Activated naive CD4-positive, alpha-beta T cell treated with anti-CD3 and anti-CD28 coated beads, Interleukin-2, amount 50 U/mL, for 72 hours (primary cell): ENCODE data around the gene OPCML. TPM values are rescaled to one million over a fixed set of nuclear protein-coding genes. Genes with fewer than 3 reads are reported as not detected.

Source experiments
- ATAC-seq, 2 donors: fragments of 150-1000 bp; cut with Tn5 transposase; 2 replicates each; pipeline ENCODE4 v1.10.0; 2021; ENCODE audit warnings: mild to moderate bottlenecking in 2 of 2, moderate library complexity in 2 of 2
- DNase-seq, 2 donors: peaks; one replicate each; pipeline ENCODE4 v3.0.0; 2021 to 2022; ENCODE audit warnings: low spot score in 2 of 2
- H3K27ac Mint-ChIP-seq, 2 donors: one replicate each; pipeline ENCODE4 v1.8.0; 2022; ENCODE audit warnings: mild to moderate bottlenecking in 2 of 2, mixed read lengths in 2 of 2
- H3K36me3 Mint-ChIP-seq, 2 donors: one replicate each; pipeline ENCODE4 v1.8.0; 2022; ENCODE audit warnings: mixed read lengths in 2 of 2
- H3K9me3 Mint-ChIP-seq, 2 donors: one replicate each; pipeline ENCODE4 v1.8.0; 2022; ENCODE audit warnings: mixed read lengths in 2 of 2
- total RNA-seq, 2 donors: library from RNA; stranded (reverse); gene quantifications; one replicate each; pipeline ENCODE4 v1.2.3, GENCODE V29; 2022

The OPCML gene
- total RNA-seq, 2 donors from 2014 or later: not detected

DNA sequence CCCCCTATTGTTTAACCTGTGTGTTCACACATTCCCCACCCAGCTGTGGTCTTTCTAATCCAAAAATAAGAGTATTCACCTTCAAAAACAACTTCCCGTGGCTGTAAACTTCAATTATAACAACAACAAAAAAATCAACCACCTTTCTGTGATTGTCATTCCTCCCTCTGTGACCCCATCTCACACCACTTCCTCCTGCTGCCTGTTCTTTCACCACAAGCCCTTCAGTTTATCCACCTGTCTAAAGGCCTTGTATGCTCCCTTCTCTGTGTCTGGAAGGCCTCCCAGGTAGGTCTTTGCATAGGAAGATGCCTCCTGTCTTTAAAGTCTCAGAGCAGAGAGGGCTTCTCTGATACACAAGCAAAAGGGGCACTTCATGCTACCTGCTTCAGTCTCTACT lies 707.7 kb downstream of the OPCML start:
- ATAC-seq (no peak), DNase-seq (no peak)
- Mint-ChIP-seq H3K36me3 (no peaks in the 10 kb centered on the region), H3K27ac (no peak overlapping the region), H3K9me3 (peaks cover 0 to 5% of the 10 kb centered on the region in 2 donors)

DNA sequence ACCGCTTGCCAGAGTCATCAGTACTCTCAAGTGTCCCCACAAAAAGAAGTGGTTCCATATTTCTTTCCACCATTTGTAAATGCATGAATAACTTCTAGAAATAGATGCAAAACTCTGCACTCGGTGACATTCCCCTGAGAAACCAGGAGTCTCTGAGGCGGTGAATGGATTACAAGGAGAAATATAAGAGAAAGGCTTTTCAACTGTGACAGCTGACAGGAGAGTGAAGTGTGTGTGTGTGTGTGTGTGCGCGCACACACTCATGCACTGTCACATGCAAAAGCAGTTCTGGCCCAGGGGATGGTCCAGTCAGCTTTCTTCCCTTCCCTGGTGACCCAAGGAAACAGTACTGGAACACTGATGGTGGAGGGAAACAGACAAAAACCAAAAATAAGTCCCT lies 710.0 kb downstream of the OPCML start:
- H3K36me3 Mint-ChIP-seq: no peaks in the 10 kb centered on the region
- no peaks in the 10 kb centered on the region for H3K9me3 Mint-ChIP-seq
- DNase-seq (no peak), ATAC-seq (no peak)
- H3K27ac Mint-ChIP-seq: no peak overlapping the region

DNA sequence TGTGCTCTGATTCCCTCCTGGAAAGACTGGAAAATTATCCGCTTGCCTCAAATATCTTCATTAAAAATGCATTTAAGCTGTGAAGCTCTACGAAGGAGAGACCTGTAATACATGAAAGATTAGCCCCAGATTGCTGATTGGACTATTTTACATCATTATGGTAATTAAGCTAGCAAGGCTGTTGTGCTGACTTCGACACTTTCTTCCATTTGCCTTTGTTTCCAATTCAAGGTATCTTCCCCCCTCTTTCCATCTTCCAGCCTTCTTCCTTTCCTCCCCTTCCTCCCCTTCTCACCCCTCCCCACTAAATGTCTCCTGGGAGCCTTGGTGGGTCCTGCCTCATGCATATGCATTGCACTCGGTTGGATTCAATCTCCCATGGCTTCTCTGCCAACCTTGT lies 710.8 kb downstream of the OPCML start:
- DNase-seq (no peak), ATAC-seq (no peak)
- H3K9me3 Mint-ChIP-seq: no peaks in the 10 kb centered on the region
- H3K36me3 Mint-ChIP-seq: no peaks in the 10 kb centered on the region
- H3K27ac Mint-ChIP-seq: no peak overlapping the region

DNA sequence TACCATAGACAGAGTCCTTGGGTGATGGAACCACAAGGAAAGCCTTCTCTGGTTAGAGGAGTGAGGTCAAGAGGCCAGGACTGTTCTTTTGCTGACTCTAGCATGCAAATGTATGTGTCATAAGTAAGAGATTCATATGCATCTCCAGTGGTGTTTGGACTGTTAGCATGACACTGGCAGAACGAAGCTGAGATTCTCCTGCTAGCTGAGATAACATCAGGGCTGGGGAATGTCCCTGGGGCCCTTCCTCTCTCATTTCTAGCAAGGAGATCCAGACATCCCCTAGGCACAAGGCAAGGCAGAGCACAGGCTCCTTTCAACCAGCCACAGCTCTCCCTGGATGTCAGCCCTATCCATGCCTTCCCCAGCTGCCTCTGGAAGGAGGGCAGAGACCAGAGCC lies 711.3 kb downstream of the OPCML start:
- no peaks in the 10 kb centered on the region for H3K36me3 Mint-ChIP-seq
- no peaks in the 10 kb centered on the region for H3K9me3 Mint-ChIP-seq
- ATAC-seq (no peak), DNase-seq (no peak)
- no peak overlapping the region for H3K27ac Mint-ChIP-seq

DNA sequence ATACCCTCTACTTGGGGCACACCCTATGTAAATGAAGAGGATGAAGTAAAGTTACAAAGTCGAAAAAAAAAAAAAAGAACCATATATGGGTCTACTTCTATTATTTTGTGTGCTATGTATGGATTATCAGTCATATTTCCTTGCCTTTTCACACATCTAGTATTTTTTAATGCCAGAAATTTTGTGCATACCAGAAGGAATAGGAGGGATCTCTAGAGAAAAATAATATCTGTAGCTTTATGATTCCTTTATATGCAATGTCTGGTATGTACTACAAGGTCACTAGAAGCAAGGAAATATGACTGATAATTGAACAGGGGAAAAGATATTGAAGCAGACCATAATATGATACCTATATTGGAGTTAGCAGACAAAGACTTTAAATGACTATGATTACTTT lies 713.4 kb downstream of the OPCML start:
- no peak for ATAC-seq
- no peak for DNase-seq
- no peak overlapping the region for H3K27ac Mint-ChIP-seq
- no peaks in the 10 kb centered on the region for H3K36me3 Mint-ChIP-seq
- H3K9me3 Mint-ChIP-seq: peaks cover 0 to 1% of the 10 kb centered on the region in 2 donors

DNA sequence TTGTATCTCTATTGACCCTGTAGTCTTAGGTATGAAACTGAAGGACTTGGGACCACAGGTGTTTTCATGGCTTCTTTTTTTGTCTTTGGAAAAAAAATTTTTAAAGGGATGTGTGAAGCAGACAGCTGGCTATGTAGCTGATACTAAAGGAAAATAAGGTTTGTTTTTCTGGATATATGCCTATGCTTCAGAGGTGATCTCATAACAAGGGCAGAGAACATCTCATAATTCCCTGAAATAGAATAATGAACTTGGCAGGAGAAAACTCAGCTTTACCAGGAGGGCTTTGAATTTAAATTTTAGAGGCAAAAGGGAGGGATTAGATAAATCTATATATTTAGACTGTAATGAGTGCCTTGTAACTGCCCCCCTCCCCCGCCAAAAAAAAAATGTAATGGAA lies 714.9 kb downstream of the OPCML start:
- no peak for DNase-seq
- no peak overlapping the region for H3K27ac Mint-ChIP-seq
- ATAC-seq: no peak
- no peaks in the 10 kb centered on the region for H3K36me3 Mint-ChIP-seq
- H3K9me3 Mint-ChIP-seq: peaks cover 0 to 5% of the 10 kb centered on the region in 2 donors

DNA sequence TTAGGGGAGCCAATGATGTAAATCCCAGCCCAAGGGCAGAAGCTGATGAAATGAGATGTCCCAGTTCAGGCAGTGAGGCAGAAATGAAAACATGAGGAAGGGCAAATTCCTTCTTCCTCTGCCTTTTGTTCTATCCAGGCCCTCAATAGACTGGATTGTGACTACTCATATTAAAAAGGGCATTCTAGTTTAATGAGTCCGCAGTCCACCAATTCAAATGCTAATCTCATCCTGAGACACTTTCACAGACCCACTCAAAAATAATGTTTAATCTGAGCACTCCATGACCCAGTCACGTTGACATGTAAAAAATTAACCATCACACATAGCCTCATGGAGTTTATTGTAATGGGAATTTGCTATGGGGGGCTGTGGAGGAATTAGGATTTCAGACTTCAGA lies 717.9 kb downstream of the OPCML start:
- DNase-seq (no peak), ATAC-seq (no peak)
- no peaks in the 10 kb centered on the region for H3K36me3 Mint-ChIP-seq
- peaks cover 0 to 5% of the 10 kb centered on the region in 2 donors for H3K9me3 Mint-ChIP-seq
- H3K27ac Mint-ChIP-seq: no peak overlapping the region

DNA sequence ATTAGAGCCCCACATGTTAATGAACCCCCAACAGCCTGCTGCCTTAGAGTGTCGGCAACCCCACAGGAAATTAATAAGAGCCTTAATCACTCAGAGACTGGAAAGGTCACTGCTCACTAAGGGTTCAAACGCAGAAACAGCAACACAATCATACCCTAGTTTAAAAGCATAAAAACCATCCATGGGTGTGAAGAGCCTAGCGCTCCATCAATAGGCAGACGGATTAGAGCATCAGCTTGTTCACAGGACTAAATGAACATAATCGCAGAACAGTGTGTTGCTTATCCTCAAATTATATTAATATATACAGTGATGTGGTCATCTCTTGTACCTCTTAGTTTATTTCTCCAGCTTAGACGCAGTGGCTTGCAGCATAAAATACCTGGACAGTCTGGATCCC lies 720.7 kb downstream of the OPCML start:
- no peaks in the 10 kb centered on the region for H3K36me3 Mint-ChIP-seq
- H3K9me3 Mint-ChIP-seq: peaks cover 0 to 5% of the 10 kb centered on the region in 2 donors
- no peak overlapping the region for H3K27ac Mint-ChIP-seq
- ATAC-seq (no peak), DNase-seq (no peak)

DNA sequence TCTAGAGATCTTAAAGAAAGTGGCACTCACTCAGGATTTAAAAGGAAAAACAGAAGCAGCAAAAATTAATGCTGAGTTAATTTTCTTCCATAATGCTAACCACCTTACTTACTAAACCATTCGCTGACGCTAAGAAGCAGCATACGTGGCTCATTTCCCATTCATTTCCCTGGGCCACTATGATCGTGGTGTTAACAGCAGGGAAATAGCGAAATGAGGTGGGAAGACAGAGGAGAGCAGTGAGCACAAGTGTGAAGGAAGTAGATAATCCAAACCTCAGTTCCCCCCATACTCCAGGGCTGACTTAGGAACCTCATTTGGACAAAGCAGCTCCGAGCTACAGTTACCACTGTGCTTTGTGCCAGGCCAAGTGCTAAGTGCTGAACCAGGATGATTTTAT lies 723.2 kb downstream of the OPCML start:
- DNase-seq (no peak), ATAC-seq (no peak)
- no peaks in the 10 kb centered on the region for H3K36me3 Mint-ChIP-seq
- H3K9me3 Mint-ChIP-seq: peaks cover 0 to 8% of the 10 kb centered on the region in 2 donors
- no peak overlapping the region for H3K27ac Mint-ChIP-seq

DNA sequence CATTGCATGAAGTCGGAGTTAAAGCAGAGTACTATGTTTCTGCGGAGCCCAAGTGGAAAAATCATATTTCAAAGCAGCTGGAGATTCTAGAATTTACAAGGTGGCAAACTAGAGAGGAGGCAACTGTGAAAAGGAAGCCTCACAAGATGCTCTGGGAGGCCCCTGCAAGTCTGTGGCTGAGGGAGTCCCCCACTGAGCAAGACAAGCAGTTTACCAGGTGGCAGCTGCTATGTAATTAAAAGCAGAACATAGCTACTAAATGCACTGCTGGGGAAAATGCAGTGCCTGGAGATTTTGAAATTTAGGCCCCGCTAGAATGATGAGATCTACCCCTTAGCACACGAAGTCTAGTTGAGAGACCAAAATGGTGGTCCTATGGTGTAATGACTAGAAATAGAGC lies 728.0 kb downstream of the OPCML start:
- peaks cover 0 to 10% of the 10 kb centered on the region in 2 donors for H3K9me3 Mint-ChIP-seq
- no peak overlapping the region for H3K27ac Mint-ChIP-seq
- ATAC-seq (no peak), DNase-seq (no peak)
- H3K36me3 Mint-ChIP-seq: peaks cover 0 to 5% of the 10 kb centered on the region in 2 donors

DNA sequence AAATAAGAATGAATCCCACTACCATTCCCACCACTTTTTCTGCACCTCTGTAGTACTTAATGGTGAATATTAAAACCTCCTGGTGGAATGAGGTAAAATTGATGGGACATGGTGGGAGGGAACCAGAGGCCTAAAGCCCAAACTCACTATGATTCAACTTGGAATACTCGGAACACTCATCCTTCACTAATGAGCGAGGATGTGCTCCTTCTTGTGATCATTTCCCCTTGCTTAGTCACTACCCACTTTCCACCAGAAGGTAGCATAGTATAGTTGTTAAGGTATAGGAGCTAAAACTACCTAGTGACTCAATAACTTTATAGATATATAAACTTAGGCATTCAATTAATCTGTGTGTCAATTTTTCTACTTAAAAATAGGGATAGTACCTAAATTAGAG lies 728.9 kb downstream of the OPCML start:
- ATAC-seq (no peak), DNase-seq (no peak)
- H3K9me3 Mint-ChIP-seq: peaks cover 0 to 12% of the 10 kb centered on the region in 2 donors
- H3K36me3 Mint-ChIP-seq: peaks cover 0 to 5% of the 10 kb centered on the region in 2 donors
- no peak overlapping the region for H3K27ac Mint-ChIP-seq

DNA sequence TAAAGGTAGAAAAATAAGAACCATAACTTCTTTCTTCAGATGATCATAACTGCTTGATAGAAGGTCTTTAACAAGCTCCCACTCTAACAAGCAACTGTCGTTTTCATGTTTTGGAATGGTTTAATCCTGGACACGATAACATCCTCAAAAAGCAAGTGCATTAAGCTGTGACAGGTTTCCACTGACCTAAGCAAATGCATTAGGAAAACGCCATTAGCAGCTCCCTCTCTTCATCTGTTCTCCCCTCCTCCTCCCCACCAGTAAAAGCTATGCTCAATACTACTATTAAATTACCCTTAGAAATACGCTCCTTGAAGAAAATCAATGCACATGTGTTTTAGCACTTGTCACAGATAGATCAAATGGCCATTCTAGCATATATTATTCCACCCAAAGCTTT lies 729.4 kb downstream of the OPCML start:
- peaks cover 0 to 12% of the 10 kb centered on the region in 2 donors for H3K9me3 Mint-ChIP-seq
- peaks cover 0 to 5% of the 10 kb centered on the region in 2 donors for H3K36me3 Mint-ChIP-seq
- no peak for ATAC-seq
- no peak for DNase-seq
- no peak overlapping the region for H3K27ac Mint-ChIP-seq

DNA sequence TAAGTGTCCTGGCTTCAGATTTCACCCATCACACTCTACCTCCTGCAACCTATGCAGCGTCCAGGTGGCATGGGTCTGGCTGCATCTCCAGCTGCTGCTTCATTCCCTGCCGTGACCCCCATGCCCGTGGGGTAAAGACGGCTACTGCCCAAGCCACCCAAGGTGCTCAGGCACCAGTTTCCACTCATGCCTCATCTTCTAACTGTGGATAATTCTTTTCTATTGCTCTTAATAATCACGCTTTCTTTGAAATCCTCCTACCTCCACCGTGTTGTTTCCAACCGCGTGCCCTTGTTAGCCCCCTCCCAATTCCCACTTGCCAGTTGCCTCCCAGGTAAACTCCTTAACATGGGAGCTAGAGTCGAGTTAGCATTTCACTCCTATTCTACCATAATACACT lies 738.5 kb downstream of the OPCML start:
- no peaks in the 10 kb centered on the region for H3K36me3 Mint-ChIP-seq

DNA sequence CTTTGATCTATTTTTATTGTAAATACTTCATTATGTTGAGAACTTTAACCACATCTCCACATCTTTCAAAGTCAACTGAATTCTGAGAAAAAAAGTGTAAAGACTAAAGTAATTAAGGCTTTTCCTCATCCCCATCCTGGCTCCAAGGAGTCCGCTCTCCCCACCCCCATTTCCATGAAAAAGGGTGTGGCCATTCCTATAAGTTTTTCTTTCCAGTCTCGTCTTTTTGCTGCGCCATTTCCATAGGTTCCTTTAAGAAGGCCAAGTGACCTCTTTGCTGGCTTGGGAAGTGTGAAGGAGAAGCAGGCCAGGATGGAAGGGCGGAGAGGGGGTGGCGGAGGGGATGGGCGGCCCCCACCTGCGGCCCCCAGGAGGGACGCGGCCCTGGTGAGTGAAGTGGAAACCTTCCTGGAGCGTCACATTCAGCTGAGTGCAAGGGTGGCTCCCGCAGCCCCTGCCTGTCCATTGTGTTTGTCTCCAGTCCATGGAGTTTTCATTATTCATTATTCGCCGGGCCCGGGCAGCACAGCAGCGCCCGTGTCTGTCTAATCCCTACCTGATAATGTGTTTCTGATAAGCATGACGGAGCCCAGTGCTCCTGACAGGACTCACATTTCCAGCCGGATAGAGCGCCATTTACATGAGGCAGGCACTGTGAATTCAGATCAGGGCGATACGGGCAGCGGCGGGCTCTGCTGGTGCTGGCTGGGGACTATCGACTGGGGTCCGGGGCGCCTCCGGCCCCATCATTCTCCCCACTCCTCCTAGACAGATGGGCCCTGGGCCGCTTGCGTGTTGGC lies 739.8 kb downstream of the OPCML start:
- H3K36me3 Mint-ChIP-seq: no peaks in the 10 kb centered on the region
- H3K27ac Mint-ChIP-seq: no peak overlapping the region
- ATAC-seq (no peak), DNase-seq (no peak)
- H3K9me3 Mint-ChIP-seq: no peaks in the 10 kb centered on the region

More for the DNA sequence above, 738.5 kb downstream of the OPCML start:
- no peak for ATAC-seq
- Mint-ChIP-seq H3K27ac (no peak overlapping the region), H3K9me3 (no peaks in the 10 kb centered on the region)
- no peak for DNase-seq

DNA sequence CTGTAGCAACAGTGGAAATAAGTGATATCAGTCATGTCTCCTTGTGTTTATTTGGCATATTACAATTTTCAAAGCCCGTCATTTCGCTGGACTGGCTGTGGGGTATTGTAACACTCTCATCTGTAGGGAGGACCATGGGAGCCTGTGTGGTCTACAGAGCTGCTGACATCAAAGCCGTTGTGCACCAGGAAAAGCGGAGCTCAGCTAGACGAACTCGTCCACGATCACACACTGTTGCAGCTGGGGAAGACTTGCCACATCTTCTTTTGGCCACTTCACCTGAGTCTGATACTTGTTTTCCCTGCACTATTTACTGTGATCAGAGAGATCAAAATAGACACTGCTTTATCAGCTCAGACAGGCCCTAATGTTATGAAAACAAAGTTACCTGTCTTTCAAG lies 741.3 kb downstream of the OPCML start:
- Mint-ChIP-seq H3K27ac (no peak overlapping the region), H3K9me3 (no peaks in the 10 kb centered on the region), H3K36me3 (no peaks in the 10 kb centered on the region)
- ATAC-seq: no peak
- no peak for DNase-seq

DNA sequence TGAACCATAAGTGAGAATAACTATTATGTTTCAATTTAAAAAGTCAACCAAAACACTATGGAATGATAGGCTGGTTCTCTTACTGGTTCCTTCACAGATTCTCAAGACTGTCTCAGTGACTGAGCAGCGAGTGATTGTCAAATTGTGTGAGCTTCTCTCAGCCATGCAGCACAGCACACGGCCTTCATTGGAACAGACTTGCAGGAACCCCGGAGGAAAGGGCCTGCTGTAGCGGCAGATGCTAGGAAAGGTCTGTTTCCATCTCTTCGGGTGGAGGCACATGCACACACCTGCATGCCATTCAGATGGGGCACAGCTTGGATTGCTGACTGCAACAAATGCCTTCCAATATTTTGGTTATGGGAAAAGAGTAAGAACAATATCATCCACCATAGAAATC lies 741.8 kb downstream of the OPCML start:
- Mint-ChIP-seq H3K9me3 (no peaks in the 10 kb centered on the region), H3K36me3 (no peaks in the 10 kb centered on the region), H3K27ac (no peak overlapping the region)
- ATAC-seq (no peak), DNase-seq (no peak)

DNA sequence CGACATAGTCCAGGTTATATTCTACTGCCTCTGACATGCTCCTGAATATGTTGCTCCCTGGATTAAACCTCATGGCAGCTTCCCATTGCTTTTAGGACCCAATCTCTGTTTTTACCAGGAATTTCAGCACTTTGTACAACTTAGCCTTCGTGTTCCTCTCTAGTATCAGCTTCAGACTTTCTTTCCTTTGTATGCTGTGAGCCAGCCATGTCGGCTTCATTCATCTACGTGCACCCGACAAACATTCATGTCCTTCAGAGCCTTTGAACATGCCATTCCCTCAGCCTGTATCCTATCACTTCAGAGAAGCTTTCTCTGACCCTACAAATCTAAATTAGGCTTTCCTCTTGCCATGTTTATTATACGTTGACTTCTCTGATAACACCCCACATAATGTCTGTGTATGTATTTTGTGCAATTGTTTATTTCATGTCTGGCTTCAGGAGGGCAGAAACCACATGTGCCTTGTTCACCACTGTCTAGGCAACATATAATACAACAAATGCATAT lies 743.4 kb downstream of the OPCML start:
- Mint-ChIP-seq H3K36me3 (no peaks in the 10 kb centered on the region), H3K9me3 (no peaks in the 10 kb centered on the region), H3K27ac (no peak overlapping the region)
- DNase-seq (no peak), ATAC-seq (no peak)

DNA sequence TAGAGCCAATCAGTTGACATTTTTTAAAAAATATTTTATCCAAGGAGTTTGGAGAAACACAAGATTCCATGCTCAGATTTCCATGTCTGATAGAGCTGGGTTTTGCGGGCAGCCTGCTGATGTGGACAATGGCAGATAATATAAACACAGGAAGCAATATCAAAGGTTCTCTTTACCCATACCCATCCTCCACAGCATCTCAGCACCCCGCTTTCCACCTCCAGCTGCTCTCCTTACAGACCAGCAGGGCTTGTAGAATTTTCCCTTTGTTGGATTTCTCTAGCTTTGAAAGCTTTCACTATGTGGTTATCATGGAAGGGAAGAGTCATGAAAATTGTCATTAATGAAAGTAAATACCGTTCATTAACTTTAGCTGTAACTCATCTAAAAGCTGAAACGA lies 746.4 kb downstream of the OPCML start:
- DNase-seq: no peak
- Mint-ChIP-seq H3K36me3 (no peaks in the 10 kb centered on the region), H3K27ac (no peak overlapping the region), H3K9me3 (no peaks in the 10 kb centered on the region)
- no peak for ATAC-seq
